Measurements from ENCODE around the gene CYP24A1. TPM values are rescaled to one million over a fixed set of nuclear protein-coding genes. Genes with fewer than 3 reads are reported as not detected.

CYP24A1 gene
- total RNA-seq, 1 donor from 2014 or later, result not detected

DNA sequence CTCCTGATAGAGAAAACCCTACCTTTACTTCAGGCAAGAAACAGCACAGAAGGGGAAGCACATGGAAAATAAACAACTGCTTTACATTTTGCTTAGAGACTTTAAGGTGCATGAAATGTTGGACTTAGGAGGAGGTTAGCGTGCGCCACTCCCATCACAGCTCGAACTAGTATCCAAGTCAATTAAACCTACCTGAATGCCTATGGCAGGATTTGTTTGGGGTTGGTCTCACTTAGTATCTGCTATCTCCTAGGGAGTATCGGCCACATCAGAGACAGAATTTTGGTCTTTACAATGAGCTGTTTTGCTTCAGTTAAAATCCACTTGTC is 12.0 kb downstream of the CYP24A1 start:
- intact Hi-C loops (cut with micrococcal nuclease), result no loop called here
- Histone ChIP-seq H3K9me3 (replicated peaks) (no peaks in the 10 kb centered on the region), H3K4me3 (no peak overlapping the region), H3K27ac (replicated peaks) (no peak overlapping the region), H3K36me3 (no peaks in the 10 kb centered on the region), H3K4me1 (no peaks in the 10 kb centered on the region), H3K27me3 (ENCODE audit: low read depth) (peaks cover 79% of the 10 kb centered on the region)
- TF ChIP-seq CTCF (IDR thresholded peaks at IDR 0.05; ENCODE audit: borderline replicate concordance), result no peak
- no peak for DNase-seq

- Histone ChIP-seq H3K27ac (replicated peaks) (no peak overlapping the region), H3K9me3 (replicated peaks) (no peaks in the 10 kb centered on the region), H3K27me3 (ENCODE audit: low read depth) (peaks cover 79% of the 10 kb centered on the region), H3K4me1 (no peaks in the 10 kb centered on the region), H3K36me3 (no peaks in the 10 kb centered on the region), H3K4me3 (no peak overlapping the region)
- no peak for TF ChIP-seq CTCF (IDR thresholded peaks at IDR 0.05; ENCODE audit: borderline replicate concordance)
- no peak for DNase-seq
- intact Hi-C loops (cut with micrococcal nuclease), result no loop called here
Measured at GRCh38 chr20:54161008-54161820, 12.6 kb downstream of the CYP24A1 start.

DNA sequence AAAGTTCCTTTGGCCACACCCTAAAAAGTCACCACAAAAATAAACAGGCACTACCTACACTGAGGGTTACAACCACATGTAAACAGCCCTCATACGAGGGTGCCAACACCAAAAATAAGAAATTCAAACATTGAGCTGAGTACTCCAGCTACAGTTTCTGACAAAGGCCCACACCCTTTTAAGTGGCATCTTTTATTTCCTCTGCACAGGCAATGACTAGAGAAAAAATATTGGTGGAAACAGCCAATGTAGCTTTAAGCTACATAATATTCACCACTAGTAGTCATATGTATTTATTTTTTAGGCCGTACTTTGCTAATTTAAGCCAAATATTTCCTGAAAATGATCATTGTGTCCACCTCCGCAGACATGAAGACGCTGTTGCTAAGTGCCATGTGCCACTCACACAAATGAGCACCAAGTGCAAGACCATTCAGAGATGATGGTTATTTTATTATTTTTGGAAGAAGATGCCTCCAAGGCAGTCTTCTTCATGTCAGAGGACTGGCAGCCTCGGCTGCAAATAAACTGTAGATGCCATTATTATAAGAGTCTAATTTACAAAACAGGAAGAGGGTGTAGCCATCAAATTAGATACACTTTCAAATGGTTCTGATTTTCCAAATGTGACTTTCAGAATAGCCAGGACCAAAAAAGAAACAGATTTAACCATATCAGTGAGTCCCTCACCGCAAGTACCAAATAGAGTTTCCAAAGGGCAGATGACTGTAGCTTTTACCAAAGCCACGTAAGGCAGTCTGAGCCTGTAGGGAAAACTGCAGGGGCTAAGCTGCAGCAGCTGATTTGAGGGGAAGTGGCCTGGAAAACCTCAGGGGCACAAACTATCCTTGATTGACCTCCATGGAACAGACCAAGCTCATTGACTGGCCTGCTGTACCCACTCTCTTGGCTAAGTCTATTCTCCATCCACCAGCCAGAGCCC is 13.4 kb downstream of the CYP24A1 start:
- H3K27me3 ChIP-seq (ENCODE audit: low read depth), result peaks cover 75% of the 10 kb centered on the region
- no peaks in the 10 kb centered on the region for H3K9me3 ChIP-seq (replicated peaks)
- no peaks in the 10 kb centered on the region for H3K36me3 ChIP-seq
- no peak for DNase-seq
- H3K27ac ChIP-seq (replicated peaks), result no peak overlapping the region
- H3K4me3 ChIP-seq, result no peak overlapping the region
- H3K4me1 ChIP-seq, result no peaks in the 10 kb centered on the region
- intact Hi-C loops (cut with micrococcal nuclease), result no loop called here
- TF ChIP-seq CTCF (IDR thresholded peaks at IDR 0.05; ENCODE audit: borderline replicate concordance), result no peak

DNA sequence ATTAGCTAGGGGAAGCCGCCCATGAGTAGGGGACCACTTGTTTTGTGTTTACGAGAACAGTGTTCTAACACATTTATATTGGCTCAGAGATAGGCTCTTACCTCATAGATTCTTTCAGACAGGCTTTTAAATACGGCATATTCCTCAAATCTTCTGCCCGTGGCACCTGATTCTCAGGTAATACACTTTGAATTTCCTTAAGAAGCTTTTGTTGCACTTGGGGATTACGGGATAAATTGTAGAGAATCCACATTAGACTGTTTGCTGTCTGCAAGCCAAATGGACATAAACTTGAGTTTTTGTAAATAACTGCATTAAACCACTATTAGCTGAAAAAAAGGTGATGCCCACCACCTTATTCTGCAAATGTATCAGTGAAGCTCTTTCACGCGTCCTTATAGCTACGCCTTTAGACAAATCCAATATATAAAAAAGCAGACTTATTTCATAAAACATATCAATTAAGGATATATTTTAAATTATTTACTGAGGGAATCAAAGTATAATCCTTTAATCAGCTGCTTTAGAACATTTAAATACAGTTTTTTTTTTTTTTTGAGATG is 14.8 kb downstream of the CYP24A1 start:
- no peak for TF ChIP-seq CTCF (IDR thresholded peaks at IDR 0.05; ENCODE audit: borderline replicate concordance)
- Histone ChIP-seq H3K4me3 (no peak overlapping the region), H3K36me3 (no peaks in the 10 kb centered on the region), H3K4me1 (no peaks in the 10 kb centered on the region), H3K9me3 (replicated peaks) (no peaks in the 10 kb centered on the region), H3K27ac (replicated peaks) (no peak overlapping the region), H3K27me3 (ENCODE audit: low read depth) (peaks cover 61% of the 10 kb centered on the region)
- intact Hi-C loops (cut with micrococcal nuclease), result no loop called here
- DNase-seq, result no peak

- no peak for TF ChIP-seq CTCF (IDR thresholded peaks at IDR 0.05; ENCODE audit: borderline replicate concordance)
- H3K27ac ChIP-seq (replicated peaks), result no peak overlapping the region
- intact Hi-C loops (cut with micrococcal nuclease), result no loop called here
- DNase-seq, result no peak
- H3K27me3 ChIP-seq (ENCODE audit: low read depth), result peaks cover 54% of the 10 kb centered on the region
- H3K4me3 ChIP-seq, result no peak overlapping the region
- H3K4me1 ChIP-seq, result no peaks in the 10 kb centered on the region
- H3K9me3 ChIP-seq (replicated peaks), result no peaks in the 10 kb centered on the region
- no peaks in the 10 kb centered on the region for H3K36me3 ChIP-seq
Measured at GRCh38 chr20:54158226-54158625, 15.6 kb downstream of the CYP24A1 start.

All from left ventricle myocardium inferior (tissue), 1 donor.